Measurements from ENCODE around the gene NADSYN1. TPM values are rescaled to one million over a fixed set of nuclear protein-coding genes. Genes with fewer than 3 reads are reported as not detected.

NADSYN1 gene
- total and polyA plus RNA-seq, 2 of the 13 experiments (the other 11 are each of a cell fraction or from before 2014, with no cell fraction given), result 35.7 to 51.5 TPM

- TF ChIP-seq ZNF142 (CRISPR knock-in tag; IDR thresholded peaks at IDR 0.05) (no peak), HOXA5 (CRISPR knock-in tag; IDR thresholded peaks at IDR 0.05) (no peak), SALL1 (CRISPR knock-in tag; IDR thresholded peaks at IDR 0.05) (0 out of 2 replicates have a peak, but pooled peaks have one; percentile 21), KAT8 (CRISPR knock-in tag; IDR thresholded peaks at IDR 0.05) (no peak), ZNF333 (CRISPR knock-in tag; IDR thresholded peaks at IDR 0.05; ENCODE audit: borderline replicate concordance) (no peak), AHR (CRISPR knock-in tag; IDR thresholded peaks at IDR 0.05) (no peak), ZBTB3 (CRISPR knock-in tag; IDR thresholded peaks at IDR 0.05; ENCODE audit: borderline replicate concordance, low read depth) (no peak), ZFY (CRISPR knock-in tag; IDR thresholded peaks at IDR 0.05) (no peak)
Observed at GRCh38 chr11:71420455-71421241, 32.4 kb upstream of the NADSYN1 start (continued).
